ENCODE results near the gene ZNF518B. TPM values are rescaled to one million over a fixed set of nuclear protein-coding genes. Genes with fewer than 3 reads are reported as not detected.

ZNF518B gene, protein sequence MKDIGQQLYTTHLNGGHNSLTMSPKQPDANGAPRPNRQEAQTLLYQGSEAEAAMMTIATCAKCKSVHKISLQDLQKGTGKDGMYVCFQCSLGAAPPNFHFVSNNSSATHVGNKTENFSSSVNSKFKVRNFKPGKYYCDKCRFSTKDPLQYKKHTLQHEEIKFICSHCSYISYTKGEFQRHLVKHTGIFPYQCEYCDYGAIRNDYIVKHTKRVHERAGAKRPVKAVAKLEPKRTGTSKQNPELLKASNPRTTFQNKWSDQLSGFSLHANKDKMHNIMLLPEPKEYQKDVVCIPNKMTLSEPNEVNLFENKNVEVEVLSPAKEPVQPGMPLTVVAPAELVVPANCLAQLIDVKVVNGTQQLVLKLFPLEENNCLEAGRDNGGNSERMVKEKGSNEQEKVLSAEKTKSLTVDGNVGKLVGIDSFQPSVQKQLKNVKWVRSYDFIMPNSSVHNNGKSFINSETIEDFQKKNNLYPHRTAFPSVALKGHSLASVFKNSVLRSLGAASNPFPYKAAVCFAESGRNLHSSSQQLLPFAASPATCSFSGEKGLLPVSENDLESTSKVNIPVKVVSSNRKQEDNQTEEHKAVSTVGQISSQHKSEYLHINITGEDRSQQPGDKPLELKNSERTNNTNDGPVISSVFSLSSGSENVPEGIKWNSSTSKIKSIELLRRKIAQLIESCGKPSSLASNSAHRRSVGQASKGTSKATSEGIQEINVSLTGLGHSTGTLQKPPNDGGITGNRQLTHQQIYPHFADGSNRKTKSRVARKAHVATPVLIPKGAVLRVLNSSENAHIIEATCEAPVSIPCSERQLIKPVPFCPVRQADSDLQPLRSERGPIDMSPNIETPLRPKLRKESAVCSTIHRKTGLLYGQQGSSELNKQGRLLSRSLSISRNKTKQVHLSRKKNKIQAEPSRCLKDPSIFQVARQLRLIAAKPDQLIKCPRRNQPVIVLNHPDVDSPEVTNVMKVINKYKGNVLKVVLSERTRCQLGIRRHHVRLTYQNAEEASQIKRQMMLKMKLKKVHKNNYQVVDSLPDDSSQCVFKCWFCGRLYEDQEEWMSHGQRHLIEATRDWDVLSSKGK
- total RNA-seq: 44.2 and 46.0 TPM in 2 replicates

DNA sequence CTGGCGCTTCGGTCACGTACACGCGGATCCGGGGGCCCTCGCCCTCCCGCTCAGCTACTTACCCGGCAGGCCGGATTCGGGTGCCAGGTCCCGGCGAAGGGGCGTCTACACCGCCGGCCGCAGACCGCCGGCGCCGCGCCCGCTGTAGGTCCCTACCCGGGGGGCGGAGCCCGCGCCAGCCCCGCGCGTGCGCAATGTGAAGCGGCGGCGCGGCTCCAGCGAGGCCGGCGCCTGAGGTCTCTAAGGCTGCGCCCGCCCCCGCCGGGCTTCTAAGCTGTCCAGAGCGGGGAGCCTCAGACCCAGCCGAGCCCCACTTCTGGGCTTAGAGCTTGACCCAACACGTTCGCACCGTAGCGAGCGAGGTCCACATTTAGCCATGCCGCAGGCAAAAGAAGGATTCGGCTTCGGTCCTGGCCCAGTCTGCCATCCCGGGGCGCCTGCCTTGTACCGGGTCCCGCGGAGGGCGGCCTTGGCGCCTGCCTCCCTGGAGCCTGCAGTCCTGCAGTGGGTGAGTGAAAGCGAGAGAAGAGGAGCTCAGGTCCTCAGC is at the start of gene ZNF518B:
Gene ZNF518B, minus strand, starts transcription at position 172 of the 547 bp plus-strand sequence. CDS start 11,098 bp downstream, outside the sequence.
- TF ChIP-seq, protein P1, sequence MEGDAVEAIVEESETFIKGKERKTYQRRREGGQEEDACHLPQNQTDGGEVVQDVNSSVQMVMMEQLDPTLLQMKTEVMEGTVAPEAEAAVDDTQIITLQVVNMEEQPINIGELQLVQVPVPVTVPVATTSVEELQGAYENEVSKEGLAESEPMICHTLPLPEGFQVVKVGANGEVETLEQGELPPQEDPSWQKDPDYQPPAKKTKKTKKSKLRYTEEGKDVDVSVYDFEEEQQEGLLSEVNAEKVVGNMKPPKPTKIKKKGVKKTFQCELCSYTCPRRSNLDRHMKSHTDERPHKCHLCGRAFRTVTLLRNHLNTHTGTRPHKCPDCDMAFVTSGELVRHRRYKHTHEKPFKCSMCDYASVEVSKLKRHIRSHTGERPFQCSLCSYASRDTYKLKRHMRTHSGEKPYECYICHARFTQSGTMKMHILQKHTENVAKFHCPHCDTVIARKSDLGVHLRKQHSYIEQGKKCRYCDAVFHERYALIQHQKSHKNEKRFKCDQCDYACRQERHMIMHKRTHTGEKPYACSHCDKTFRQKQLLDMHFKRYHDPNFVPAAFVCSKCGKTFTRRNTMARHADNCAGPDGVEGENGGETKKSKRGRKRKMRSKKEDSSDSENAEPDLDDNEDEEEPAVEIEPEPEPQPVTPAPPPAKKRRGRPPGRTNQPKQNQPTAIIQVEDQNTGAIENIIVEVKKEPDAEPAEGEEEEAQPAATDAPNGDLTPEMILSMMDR (IDR thresholded peaks at IDR 0.05; ENCODE audit: insufficient read depth, low read length, poor library complexity, severe bottlenecking): no peak
- DNase-seq (ENCODE audit: low read depth): no peak
- Histone ChIP-seq H3K36me3 (ENCODE audit: control insufficient read depth, insufficient read depth, low read length) (peaks cover 3% of the 10 kb centered on the region), H3K4me3 (ENCODE audit: low read depth, low read length) (peak within 1 kb of the TSS; percentile 55), H3K27me3 (ENCODE audit: control insufficient read depth, insufficient read depth, low read length) (peaks cover 13% of the 10 kb centered on the region)

DNA sequence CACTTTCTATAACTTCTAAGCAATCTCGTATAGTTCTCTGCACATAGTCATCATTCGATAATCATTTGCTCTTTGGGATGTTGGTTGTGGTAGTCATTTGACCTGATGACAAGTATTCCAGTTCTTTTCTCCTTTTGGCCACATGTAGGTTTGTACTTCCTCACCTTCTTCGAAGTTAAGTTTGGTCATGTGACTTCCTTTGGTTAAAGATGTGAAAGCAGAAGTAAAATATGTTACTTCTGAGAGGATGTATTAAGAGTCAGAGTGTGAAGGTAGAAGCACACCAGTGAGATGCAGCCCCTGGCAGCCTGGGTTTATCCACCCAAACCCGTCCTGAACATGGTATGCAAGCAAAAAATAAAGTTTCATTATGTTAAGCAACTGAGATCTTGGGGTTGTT is 48.9 kb upstream of the ZNF518B start:
- H3K36me3 ChIP-seq (ENCODE audit: control insufficient read depth, insufficient read depth, low read length): no peaks in the 10 kb centered on the region
- no peak overlapping the region for H3K4me3 ChIP-seq (ENCODE audit: low read depth, low read length)
- no peaks in the 10 kb centered on the region for H3K27me3 ChIP-seq (ENCODE audit: control insufficient read depth, insufficient read depth, low read length)
- no peak for DNase-seq (ENCODE audit: low read depth)
- TF ChIP-seq, protein P1 (IDR thresholded peaks at IDR 0.05; ENCODE audit: insufficient read depth, low read length, poor library complexity, severe bottlenecking): no peak

DNA sequence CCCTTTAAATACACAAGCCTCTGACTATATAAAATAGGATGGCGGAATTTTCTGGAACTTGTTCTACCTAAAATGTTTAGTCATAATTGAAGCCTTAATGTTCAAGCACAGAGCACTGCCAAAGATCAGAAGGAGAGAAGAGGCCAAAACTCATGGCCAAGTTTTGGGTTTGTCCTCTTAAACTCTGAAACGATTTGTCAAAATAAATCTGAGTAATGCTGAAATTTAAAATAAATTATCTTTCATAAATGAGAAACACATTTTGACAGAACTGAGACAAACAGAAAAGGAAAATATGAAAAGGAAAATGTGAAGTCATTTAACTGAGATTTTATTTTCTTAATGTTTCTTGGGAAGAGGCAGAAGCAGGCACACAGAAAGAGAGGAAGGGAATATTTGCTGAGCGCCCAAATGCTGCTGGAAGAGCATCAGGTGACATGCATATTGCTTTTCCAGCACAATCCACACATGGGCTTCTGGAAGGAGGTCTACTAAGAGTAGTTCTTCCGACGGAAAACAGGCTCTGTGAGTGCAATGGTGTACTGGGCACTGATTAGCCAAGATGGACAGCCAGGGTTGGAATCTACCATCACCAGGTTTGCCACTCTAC is 47.4 kb upstream of the ZNF518B start:
- TF ChIP-seq, protein P1 (IDR thresholded peaks at IDR 0.05; ENCODE audit: insufficient read depth, low read length, poor library complexity, severe bottlenecking): no peak
- H3K27me3 ChIP-seq (ENCODE audit: control insufficient read depth, insufficient read depth, low read length): no peaks in the 10 kb centered on the region
- DNase-seq (ENCODE audit: low read depth): no peak
- no peaks in the 10 kb centered on the region for H3K36me3 ChIP-seq (ENCODE audit: control insufficient read depth, insufficient read depth, low read length)
- no peak overlapping the region for H3K4me3 ChIP-seq (ENCODE audit: low read depth, low read length)

DNA sequence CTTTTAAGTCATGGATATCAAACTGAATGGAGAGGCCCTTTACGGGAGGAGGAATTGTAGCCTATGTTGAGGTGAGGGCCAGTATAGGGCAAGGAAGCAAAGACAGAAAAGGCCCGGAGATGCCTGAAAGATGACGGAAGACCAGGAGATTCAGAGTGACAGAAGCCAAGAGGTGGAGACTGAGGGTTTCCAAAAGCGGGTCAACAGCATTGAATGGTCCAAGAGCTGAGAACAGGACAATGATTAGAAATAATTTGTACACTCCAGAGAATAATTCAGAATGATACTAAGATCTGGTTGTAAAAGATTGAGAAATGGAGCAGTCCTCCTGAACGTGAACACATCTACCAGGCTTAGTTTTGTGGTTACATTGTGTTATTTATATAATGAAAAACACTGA is 45.5 kb upstream of the ZNF518B start:
- DNase-seq (ENCODE audit: low read depth): no peak
- TF ChIP-seq, protein P1 (IDR thresholded peaks at IDR 0.05; ENCODE audit: insufficient read depth, low read length, poor library complexity, severe bottlenecking): no peak
- no peaks in the 10 kb centered on the region for H3K36me3 ChIP-seq (ENCODE audit: control insufficient read depth, insufficient read depth, low read length)
- no peaks in the 10 kb centered on the region for H3K27me3 ChIP-seq (ENCODE audit: control insufficient read depth, insufficient read depth, low read length)
- no peak overlapping the region for H3K4me3 ChIP-seq (ENCODE audit: low read depth, low read length)

DNA sequence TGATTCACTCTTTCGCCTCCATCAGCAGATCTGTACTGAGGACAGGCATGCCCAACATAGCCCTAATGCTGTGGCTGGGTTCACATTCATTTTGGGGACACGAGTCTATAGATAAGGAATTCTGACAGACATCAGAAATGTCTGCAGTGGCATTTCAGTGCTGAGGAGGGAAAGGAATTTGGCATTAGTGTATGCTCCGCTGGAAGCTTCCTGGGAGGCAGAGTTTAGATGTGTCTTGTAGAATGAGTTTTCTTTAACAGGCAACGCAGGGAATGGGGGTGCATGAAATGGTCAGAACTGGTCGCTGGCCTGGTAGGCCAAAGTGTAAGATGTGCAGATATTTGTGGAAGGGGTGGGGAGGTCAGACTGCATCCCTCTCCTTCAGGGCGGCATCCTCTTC is 43.5 kb upstream of the ZNF518B start:
- TF ChIP-seq, protein P1 (IDR thresholded peaks at IDR 0.05; ENCODE audit: insufficient read depth, low read length, poor library complexity, severe bottlenecking): no peak
- Histone ChIP-seq H3K27me3 (ENCODE audit: control insufficient read depth, insufficient read depth, low read length) (no peaks in the 10 kb centered on the region), H3K4me3 (ENCODE audit: low read depth, low read length) (no peak overlapping the region), H3K36me3 (ENCODE audit: control insufficient read depth, insufficient read depth, low read length) (no peaks in the 10 kb centered on the region)
- DNase-seq (ENCODE audit: low read depth): no peak
